ENCODE data around the gene SLC30A1.

DNA sequence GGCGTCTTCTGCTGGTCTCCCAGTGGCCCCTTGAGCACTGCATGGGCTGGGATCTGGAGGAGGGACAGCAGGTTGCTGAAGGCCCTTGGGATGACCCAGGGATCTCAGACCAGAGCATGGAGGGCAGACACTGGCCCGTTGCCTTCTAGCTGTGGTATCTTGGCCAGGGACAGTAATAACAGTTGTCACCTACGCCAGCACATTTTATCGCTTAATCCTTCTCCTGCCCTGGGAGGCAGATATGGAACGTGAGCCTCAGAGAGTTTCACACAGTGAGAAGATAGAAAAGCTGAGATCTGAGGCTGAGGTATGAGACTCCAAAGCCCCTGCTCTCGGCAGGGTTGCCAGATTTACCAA is 46.9 kb downstream of the SLC30A1 start:
- TF ChIP-seq, protein P1, sequence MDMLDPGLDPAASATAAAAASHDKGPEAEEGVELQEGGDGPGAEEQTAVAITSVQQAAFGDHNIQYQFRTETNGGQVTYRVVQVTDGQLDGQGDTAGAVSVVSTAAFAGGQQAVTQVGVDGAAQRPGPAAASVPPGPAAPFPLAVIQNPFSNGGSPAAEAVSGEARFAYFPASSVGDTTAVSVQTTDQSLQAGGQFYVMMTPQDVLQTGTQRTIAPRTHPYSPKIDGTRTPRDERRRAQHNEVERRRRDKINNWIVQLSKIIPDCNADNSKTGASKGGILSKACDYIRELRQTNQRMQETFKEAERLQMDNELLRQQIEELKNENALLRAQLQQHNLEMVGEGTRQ (IDR thresholded peaks at IDR 0.05; ENCODE audit: borderline replicate concordance, low read depth, low read length): no peak
- TF ChIP-seq, protein P2, sequence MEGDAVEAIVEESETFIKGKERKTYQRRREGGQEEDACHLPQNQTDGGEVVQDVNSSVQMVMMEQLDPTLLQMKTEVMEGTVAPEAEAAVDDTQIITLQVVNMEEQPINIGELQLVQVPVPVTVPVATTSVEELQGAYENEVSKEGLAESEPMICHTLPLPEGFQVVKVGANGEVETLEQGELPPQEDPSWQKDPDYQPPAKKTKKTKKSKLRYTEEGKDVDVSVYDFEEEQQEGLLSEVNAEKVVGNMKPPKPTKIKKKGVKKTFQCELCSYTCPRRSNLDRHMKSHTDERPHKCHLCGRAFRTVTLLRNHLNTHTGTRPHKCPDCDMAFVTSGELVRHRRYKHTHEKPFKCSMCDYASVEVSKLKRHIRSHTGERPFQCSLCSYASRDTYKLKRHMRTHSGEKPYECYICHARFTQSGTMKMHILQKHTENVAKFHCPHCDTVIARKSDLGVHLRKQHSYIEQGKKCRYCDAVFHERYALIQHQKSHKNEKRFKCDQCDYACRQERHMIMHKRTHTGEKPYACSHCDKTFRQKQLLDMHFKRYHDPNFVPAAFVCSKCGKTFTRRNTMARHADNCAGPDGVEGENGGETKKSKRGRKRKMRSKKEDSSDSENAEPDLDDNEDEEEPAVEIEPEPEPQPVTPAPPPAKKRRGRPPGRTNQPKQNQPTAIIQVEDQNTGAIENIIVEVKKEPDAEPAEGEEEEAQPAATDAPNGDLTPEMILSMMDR (IDR thresholded peaks at IDR 0.05): no peak
- no peak for TF ChIP-seq POLR2AphosphoS5 (IDR thresholded peaks at IDR 0.05; ENCODE audit: low read depth, low read length)

Data from SK-N-SH (cell line).